ENCODE measurements around the gene CADPS.

CADPS gene

GRCh38 chr3:62570888-62571287 is 304.3 kb downstream of the CADPS start:
- no peak overlapping the region for H3K4me3 ChIP-seq (ENCODE audit: low read depth, low read length)
- no peak for TF ChIP-seq CTCF (IDR thresholded peaks at IDR 0.05; ENCODE audit: insufficient read depth, low read depth, low read length, missing control alignments)
- DNase-seq (ENCODE audit: low read depth): no peak

GRCh38 chr3:62569609-62570008 is 305.6 kb downstream of the CADPS start:
- no peak for TF ChIP-seq CTCF (IDR thresholded peaks at IDR 0.05; ENCODE audit: insufficient read depth, low read depth, low read length, missing control alignments)
- no peak overlapping the region for H3K4me3 ChIP-seq (ENCODE audit: low read depth, low read length)
- no peak for DNase-seq (ENCODE audit: low read depth)

- no peak for TF ChIP-seq CTCF (IDR thresholded peaks at IDR 0.05; ENCODE audit: insufficient read depth, low read depth, low read length, missing control alignments)
- no peak for DNase-seq (ENCODE audit: low read depth)
These were observed 307.9 kb downstream of the CADPS start for GRCh38 chr3:62567097-62568021.

GRCh38 chr3:62566022-62566557 is 309.1 kb downstream of the CADPS start:
- no peak for TF ChIP-seq CTCF (IDR thresholded peaks at IDR 0.05; ENCODE audit: insufficient read depth, low read depth, low read length, missing control alignments)
- DNase-seq (ENCODE audit: low read depth): peak; percentile 37
- H3K4me3 ChIP-seq (ENCODE audit: low read depth, low read length): no peak overlapping the region

More at GRCh38 chr3:62567097-62568021, 307.9 kb downstream of the CADPS start:
- H3K4me3 ChIP-seq (ENCODE audit: low read depth, low read length): no peak overlapping the region

GRCh38 chr3:62562596-62562995 is 312.6 kb downstream of the CADPS start:
- DNase-seq (ENCODE audit: low read depth): no peak

GRCh38 chr3:62562017-62562416 is 313.2 kb downstream of the CADPS start:
- H3K4me3 ChIP-seq (ENCODE audit: low read depth, low read length): no peak overlapping the region
- TF ChIP-seq CTCF (IDR thresholded peaks at IDR 0.05; ENCODE audit: insufficient read depth, low read depth, low read length, missing control alignments): no peak
- no peak for DNase-seq (ENCODE audit: low read depth)

More at GRCh38 chr3:62562596-62562995, 312.6 kb downstream of the CADPS start:
- no peak for TF ChIP-seq CTCF (IDR thresholded peaks at IDR 0.05; ENCODE audit: insufficient read depth, low read depth, low read length, missing control alignments)
- H3K4me3 ChIP-seq (ENCODE audit: low read depth, low read length): no peak overlapping the region
